K562 (cell line): ENCODE data around the gene TMEM143. TPM values are rescaled to one million over a fixed set of nuclear protein-coding genes. Genes with fewer than 3 reads are reported as not detected.

Experiments
- ARID2 ChIP-seq: fragments of 450-650 bp; IDR thresholded peaks from 2 replicates; pipeline ENCODE4 v1.6.1; 2017; ENCODE audit warnings: antibody characterized with exemption, mild to moderate bottlenecking
- ATF7 ChIP-seq: fragments of 450-650 bp; IDR thresholded peaks from 2 replicates; pipeline ENCODE4 v1.7.1; 2014; ENCODE audit warnings: mild to moderate bottlenecking, moderate library complexity
- CBX3 ChIP-seq, 2 experiments: IDR thresholded peaks; 1 replicate in 1 of 2; 2 replicates in 1 of 2; pipeline ENCODE4 v1.6.1; 2012; ENCODE audit warnings: inconsistent platforms in 2 of 2, low read length in 2 of 2, borderline replicate concordance in 1 of 2, control low read depth in 1 of 2
- GATAD2A ChIP-seq: fragments of 450-650 bp; IDR thresholded peaks from 2 replicates; pipeline ENCODE4 v1.6.1; 2017
- HDAC3 ChIP-seq: fragments of 450-650 bp; IDR thresholded peaks from 2 replicates; pipeline ENCODE4 v1.6.1; 2018; ENCODE audit warnings: borderline replicate concordance, mild to moderate bottlenecking, moderate library complexity; ENCODE audit not compliant: partially characterized antibody
- LCOR ChIP-seq: sonication (generic); formaldehyde crosslinking; IDR thresholded peaks from 2 replicates; pipeline ENCODE4 v1.8.0; 2022; ENCODE audit warnings: mild to moderate bottlenecking, missing genetic modification reagents
- MXI1 ChIP-seq: IDR thresholded peaks from 2 replicates; pipeline ENCODE4 v1.6.1; 2011; ENCODE audit warnings: low read depth, mild to moderate bottlenecking, improper control_type of control experiment, low read length
- MYBL2 ChIP-seq, 2 experiments: fragments of 450-650 bp in 1 of 2; sonication (generic) in 1 of 2; formaldehyde crosslinking in 1 of 2; IDR thresholded peaks; 2 replicates each; pipeline versions ENCODE4 v1.6.1 to v1.8.1; 2017 to 2022; ENCODE audit warnings: borderline replicate concordance in 1 of 2, inconsistent platforms in 1 of 2, low read depth in 1 of 2, mild to moderate bottlenecking in 1 of 2, missing genetic modification reagents in 1 of 2, moderate library complexity in 1 of 2
- RBBP5 ChIP-seq: fragments of 200-600 bp; sonication (generic); IDR thresholded peaks from 2 replicates; pipeline ENCODE4 v1.6.1; 2012; ENCODE audit warnings: borderline replicate concordance, mild to moderate bottlenecking, low read length, control low read depth, inconsistent platforms; ENCODE audit not compliant: insufficient read depth, poor library complexity, severe bottlenecking
- RBM14 ChIP-seq: fragments of 200-400 bp; formaldehyde crosslinking; IDR thresholded peaks from 2 replicates; pipeline ENCODE4 v1.6.1; 2018; ENCODE audit warnings: low read depth, mild to moderate bottlenecking, low read length, moderate library complexity, borderline replicate concordance; ENCODE audit not compliant: insufficient read depth
- RCOR1 ChIP-seq, 2 experiments: IDR thresholded peaks; 2 replicates each; pipeline ENCODE4 v1.6.1; 2012; ENCODE audit warnings: low read depth in 2 of 2, low read length in 2 of 2, borderline replicate concordance in 1 of 2, improper control_type of control experiment in 1 of 2
- SMARCE1 ChIP-seq: fragments of 450-650 bp; IDR thresholded peaks from 2 replicates; pipeline ENCODE4 v1.7.1; 2016; ENCODE audit warnings: mild to moderate bottlenecking
- TAF15 ChIP-seq: fragments of 200-400 bp; formaldehyde crosslinking; IDR thresholded peaks from 2 replicates; pipeline ENCODE4 v1.6.1; 2017; ENCODE audit warnings: mild to moderate bottlenecking, low read depth, low read length, moderate library complexity
- TBP ChIP-seq: optimal IDR thresholded peaks from 2 replicates; pipeline ENCODE3; 2011; ENCODE audit warnings: low read depth, low read length, improper control_type of control experiment
- TCF15 ChIP-seq: fragments of 250-450 bp; sonication (Bioruptor Pico); IDR thresholded peaks from 2 replicates; pipeline ENCODE4 v1.8.0; 2022; ENCODE audit warnings: moderate library complexity, mild to moderate bottlenecking, inconsistent platforms
- TRIM24 ChIP-seq, 2 experiments: fragments of 450-650 bp; IDR thresholded peaks; 2 replicates each; pipeline ENCODE4 v1.6.1; 2016
- ZNF143 ChIP-seq: sonication (generic); formaldehyde crosslinking; IDR thresholded peaks from 2 replicates; pipeline ENCODE4 v1.9.0; 2022; ENCODE audit warnings: mild to moderate bottlenecking, missing genetic modification reagents
- ZNF280B ChIP-seq: fragments of 250-450 bp; sonication (Bioruptor Pico); IDR thresholded peaks from 2 replicates; pipeline ENCODE4 v1.5.1; 2021; ENCODE audit warnings: mild to moderate bottlenecking
- ZNF75A ChIP-seq: fragments of 450-650 bp; formaldehyde crosslinking; IDR thresholded peaks from 2 replicates; pipeline ENCODE4 v1.4.0; 2020; ENCODE audit warnings: mild to moderate bottlenecking
- ZNF77 ChIP-seq: fragments of 250-450 bp; sonication (Bioruptor Pico); IDR thresholded peaks from 2 replicates; pipeline ENCODE4 v1.5.0; 2020
- polyA plus RNA-seq, 8 experiments: library from polyadenylated mRNA; depleted of rRNA in 4 of 8; stranded (reverse) in 5 of 8; unstranded in 3 of 8; fragments of >200 nt; fragmentation: Nextera tagmentation in 2 of 8; fragmentation: Illumina TruSeq in 1 of 8; extraction: Ambion mirVana in 2 of 8; extraction: Trizol in 1 of 8; gene quantifications; 2 replicates each; pipeline versions ENCODE4 v1.2.1 to v1.2.3, GENCODE V29; 2011 to 2014; ENCODE audit warnings: inconsistent platforms in 1 of 8, missing spikeins in 1 of 8
- total RNA-seq, 7 experiments: library from RNA; depleted of rRNA in 6 of 7; stranded (reverse); fragments of >200 nt in 6 of 7; fragmentation: Illumina TruSeq in 2 of 7; extraction: Trizol in 2 of 7; gene quantifications; 2 replicates each; pipeline versions ENCODE4 v1.2.1 to v1.2.3, GENCODE V29; 2011 to 2021; ENCODE audit warnings: low replicate concordance in 1 of 7
- TF ChIP-seq, protein P1 (sequence below): fragments of 250-450 bp; sonication (Bioruptor Pico); IDR thresholded peaks from 2 replicates; pipeline ENCODE4 v1.5.0; 2020; ENCODE audit warnings: mild to moderate bottlenecking, borderline replicate concordance
- TF ChIP-seq, protein P2 (sequence below): fragments of 250-450 bp; sonication (Bioruptor Pico); IDR thresholded peaks from 2 replicates; pipeline ENCODE4 v1.8.0; 2022; ENCODE audit warnings: moderate library complexity, mild to moderate bottlenecking, inconsistent platforms

Gene TMEM143
- total and polyA plus RNA-seq, 9 of the 15 experiments (the other 6 are each of a cell fraction or from before 2014, with no cell fraction given): 0.66 to 8.8 (median 4.3) TPM

DNA sequence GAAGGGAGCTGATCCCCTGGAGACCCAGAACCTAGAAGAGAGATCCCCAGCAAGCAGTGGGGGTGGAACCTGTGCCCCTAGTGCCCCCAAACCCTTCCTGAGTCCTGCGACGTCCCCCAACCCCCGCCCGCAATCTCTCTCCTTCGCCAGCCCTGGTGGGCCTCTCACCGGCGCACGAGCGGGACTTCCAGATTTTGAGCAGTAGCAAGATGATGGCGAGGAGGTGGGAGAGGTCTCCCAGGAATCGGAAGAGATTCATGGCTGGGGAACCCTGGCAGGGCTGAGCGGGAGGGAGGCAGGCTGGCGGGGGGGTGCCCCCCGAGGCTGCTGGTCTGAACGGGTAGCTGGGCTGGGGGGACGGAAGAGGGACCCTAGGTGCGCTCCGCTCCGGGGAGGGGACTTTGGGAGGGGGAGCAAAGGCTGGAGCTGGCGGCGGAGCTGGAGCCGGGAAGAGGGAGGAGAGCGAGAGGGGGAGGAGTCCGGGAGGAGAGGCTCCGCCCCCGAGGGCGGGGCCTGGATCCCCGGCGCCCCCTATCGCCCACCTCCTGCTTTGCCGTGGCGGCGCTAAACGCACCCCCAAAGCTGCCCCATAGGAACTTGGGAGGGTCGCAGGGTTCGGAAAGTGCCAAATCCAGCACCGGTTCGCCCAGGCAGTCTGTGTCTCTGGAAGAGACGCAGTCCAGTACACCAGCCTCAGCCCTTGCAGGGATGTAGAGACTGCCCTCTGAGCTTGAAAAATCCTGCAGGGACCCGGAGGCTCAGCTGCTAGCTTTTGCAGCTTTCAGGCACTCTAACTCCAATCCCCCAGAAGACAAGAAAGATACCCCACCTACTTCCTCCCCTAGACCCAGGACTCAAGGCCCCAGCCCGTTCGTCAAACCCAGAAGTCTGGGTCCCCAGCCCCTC lies 27.6 kb upstream of the TMEM143 start, which contains the start of gene KDELR1 (continued):
- TF ChIP-seq CBX3 (IDR thresholded peaks at IDR 0.05; ENCODE audit: borderline replicate concordance in 1 of 2, low read length in 2 of 2): no peak
- no peak for TF ChIP-seq GATAD2A
- no peak for TF ChIP-seq RBBP5
- TF ChIP-seq TAF15: no peak
- TF ChIP-seq HDAC3: no peak
- no peak; the same call in 1 of the 2 replicates for TF ChIP-seq ZNF143 (CRISPR knock-in tag)
- peak; percentile 63 for TF ChIP-seq TBP
- TF ChIP-seq TCF15 (CRISPR knock-in tag): no peak
- TF ChIP-seq TRIM24 (IDR thresholded peaks at IDR 0.05): peak in 1 of 2 experiments; percentile 26; a peak in 1 of 4 replicates
- peak in 1 of 2 experiments; percentile 6; a peak in 1 of 4 replicates for TF ChIP-seq RCOR1 (IDR thresholded peaks at IDR 0.05; ENCODE audit: borderline replicate concordance in 1 of 2, low read depth in 2 of 2, low read length in 2 of 2)
- TF ChIP-seq SMARCE1: no peak
- TF ChIP-seq, protein P1, sequence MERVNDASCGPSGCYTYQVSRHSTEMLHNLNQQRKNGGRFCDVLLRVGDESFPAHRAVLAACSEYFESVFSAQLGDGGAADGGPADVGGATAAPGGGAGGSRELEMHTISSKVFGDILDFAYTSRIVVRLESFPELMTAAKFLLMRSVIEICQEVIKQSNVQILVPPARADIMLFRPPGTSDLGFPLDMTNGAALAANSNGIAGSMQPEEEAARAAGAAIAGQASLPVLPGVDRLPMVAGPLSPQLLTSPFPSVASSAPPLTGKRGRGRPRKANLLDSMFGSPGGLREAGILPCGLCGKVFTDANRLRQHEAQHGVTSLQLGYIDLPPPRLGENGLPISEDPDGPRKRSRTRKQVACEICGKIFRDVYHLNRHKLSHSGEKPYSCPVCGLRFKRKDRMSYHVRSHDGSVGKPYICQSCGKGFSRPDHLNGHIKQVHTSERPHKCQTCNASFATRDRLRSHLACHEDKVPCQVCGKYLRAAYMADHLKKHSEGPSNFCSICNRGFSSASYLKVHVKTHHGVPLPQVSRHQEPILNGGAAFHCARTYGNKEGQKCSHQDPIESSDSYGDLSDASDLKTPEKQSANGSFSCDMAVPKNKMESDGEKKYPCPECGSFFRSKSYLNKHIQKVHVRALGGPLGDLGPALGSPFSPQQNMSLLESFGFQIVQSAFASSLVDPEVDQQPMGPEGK (CRISPR knock-in tag): no peak
- no peak for TF ChIP-seq ZNF280B (CRISPR knock-in tag)
- TF ChIP-seq ARID2: no peak
- TF ChIP-seq MYBL2 (IDR thresholded peaks at IDR 0.05; ENCODE audit: low read depth): no peak
- no peak for TF ChIP-seq MYBL2 (CRISPR knock-in tag; IDR thresholded peaks at IDR 0.05; ENCODE audit: borderline replicate concordance)
- TF ChIP-seq, protein P2, sequence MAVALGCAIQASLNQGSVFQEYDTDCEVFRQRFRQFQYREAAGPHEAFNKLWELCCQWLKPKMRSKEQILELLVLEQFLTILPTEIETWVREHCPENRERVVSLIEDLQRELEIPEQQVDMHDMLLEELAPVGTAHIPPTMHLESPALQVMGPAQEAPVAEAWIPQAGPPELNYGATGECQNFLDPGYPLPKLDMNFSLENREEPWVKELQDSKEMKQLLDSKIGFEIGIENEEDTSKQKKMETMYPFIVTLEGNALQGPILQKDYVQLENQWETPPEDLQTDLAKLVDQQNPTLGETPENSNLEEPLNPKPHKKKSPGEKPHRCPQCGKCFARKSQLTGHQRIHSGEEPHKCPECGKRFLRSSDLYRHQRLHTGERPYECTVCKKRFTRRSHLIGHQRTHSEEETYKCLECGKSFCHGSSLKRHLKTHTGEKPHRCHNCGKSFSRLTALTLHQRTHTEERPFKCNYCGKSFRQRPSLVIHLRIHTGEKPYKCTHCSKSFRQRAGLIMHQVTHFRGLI (CRISPR knock-in tag): no peak
- TF ChIP-seq ZNF75A (CRISPR knock-in tag): no peak
- TF ChIP-seq ATF7: peak; percentile 11; the same call in 1 of the 2 replicates
- no peak for TF ChIP-seq LCOR (CRISPR knock-in tag)
- no peak for TF ChIP-seq MXI1
- no peak for TF ChIP-seq ZNF77 (CRISPR knock-in tag)
- 0 out of 2 replicates have a peak, but pooled peaks have one; percentile 55 for TF ChIP-seq RBM14
